GM12878 (cell line): ENCODE data around the gene LMF1. TPM values are rescaled to one million over a fixed set of nuclear protein-coding genes. Genes with fewer than 3 reads are reported as not detected.

Source experiments
- ATAC-seq: fragments of 200-7000 bp; cut with Tn5 transposase; 3 replicates; pipeline ENCODE4 v1.9.1; 2020; ENCODE audit warnings: mild to moderate bottlenecking, moderate library complexity
- BruUV-seq: library from RNA; stranded (reverse); fragments of 400-500 nt; replicated peaks from 2 replicates; lab custom pipeline; 2021; lab: Mats Ljungman, UMichigan
- CTCF ChIA-PET: fragments of 300-600 bp; sonication (Branson Sonifier 250); formaldehyde crosslinking; extraction: SDS; loops from one replicate; lab custom pipeline; 2021; ENCODE audit warnings: inconsistent platforms; lab: Yijun Ruan, JAX
- POLR2A ChIA-PET: fragments of 350-600 bp; formaldehyde crosslinking; extraction: SDS; loops from one replicate; lab custom pipeline; 2021; ENCODE audit warnings: inconsistent platforms; lab: Charles Lee
- RAD21 ChIA-PET: fragments of 300-600 bp; sonication (Branson Sonifier 250); formaldehyde crosslinking; loops from one replicate; lab custom pipeline; 2023; ENCODE audit warnings: antibody characterized with exemption; ENCODE audit not compliant: unreplicated experiment; lab: Charles Lee
- SMC1A ChIA-PET: fragments of 300-600 bp; sonication (Branson Sonifier 250); formaldehyde crosslinking; loops from one replicate; lab custom pipeline; 2023; ENCODE audit not compliant: unreplicated experiment, uncharacterized antibody; lab: Charles Lee
- DNase-seq: peaks from one replicate; pipeline ENCODE4 v3.0.0-alpha.2; 2011; ENCODE audit warnings: low read depth, low spot score
- FAIRE-seq: peaks from 3 replicates; lab custom pipeline; 2011; peaks lifted over from hg19 to GRCh38; lab: Jason Lieb, UNC
- H2AFZ ChIP-seq: 2 replicates; pipeline ENCODE4 v1.6.0; 2011; ENCODE audit warnings: low read depth, low read length, control low read depth; ENCODE audit not compliant: control insufficient read depth
- H3K27ac ChIP-seq: 2 replicates; pipeline ENCODE4 v1.5.1; 2011; ENCODE audit warnings: control low read depth; ENCODE audit not compliant: control insufficient read depth, insufficient read depth
- H3K27me3 ChIP-seq, 2 experiments: replicated peaks in 1 of 2; 2 replicates each; pipeline versions ENCODE4 v1.6.0 to v1.6.1; 2011; ENCODE audit warnings: low read length in 1 of 2; ENCODE audit not compliant: control insufficient read depth in 2 of 2, insufficient read depth in 2 of 2
- H3K36me3 ChIP-seq, 2 experiments: 2 replicates each; pipeline ENCODE4 v1.5.1; 2011; ENCODE audit warnings: low read length in 1 of 2; ENCODE audit not compliant: control insufficient read depth in 2 of 2, insufficient read depth in 2 of 2
- H3K4me1 ChIP-seq: 2 replicates; pipeline ENCODE4 v1.6.1; 2011; ENCODE audit warnings: mild to moderate bottlenecking, low read length, moderate library complexity, mixed read lengths; ENCODE audit not compliant: control insufficient read depth, insufficient read depth
- H3K4me2 ChIP-seq: 2 replicates; pipeline ENCODE4 v1.6.0; 2011; ENCODE audit warnings: control low read depth; ENCODE audit not compliant: control insufficient read depth, insufficient read depth
- H3K4me3 ChIP-seq: fragments of 200-600 bp; sonication (generic); 2 replicates; pipeline ENCODE4 v1.5.1; 2016
- H3K79me2 ChIP-seq: 2 replicates; pipeline ENCODE4 v1.6.0; 2011; ENCODE audit warnings: low read length; ENCODE audit not compliant: control insufficient read depth, insufficient read depth
- H3K9ac ChIP-seq: 2 replicates; pipeline ENCODE4 v1.8.0; 2011; ENCODE audit warnings: low read length, control low read depth, mixed read lengths; ENCODE audit not compliant: control insufficient read depth, insufficient read depth
- H3K9me3 ChIP-seq: replicated peaks from 3 replicates; pipeline ENCODE4 v1.5.1; 2011; ENCODE audit warnings: mild to moderate bottlenecking, low read length; ENCODE audit not compliant: control insufficient read depth, insufficient read depth
- H4K20me1 ChIP-seq: 2 replicates; pipeline ENCODE4 v1.6.0; 2011; ENCODE audit not compliant: control insufficient read depth, insufficient read depth
- EP300 ChIP-seq, 2 experiments: fragments of 150-350 bp in 1 of 2; IDR thresholded peaks; 2 replicates each; pipeline ENCODE4 v1.6.1; 2011 to 2012; ENCODE audit warnings: low read depth in 2 of 2, low read length in 2 of 2, borderline replicate concordance in 1 of 2, improper control_type of control experiment in 1 of 2, inconsistent platforms in 1 of 2; ENCODE audit not compliant: control insufficient read depth in 1 of 2
- JUND ChIP-seq: IDR thresholded peaks from 2 replicates; pipeline ENCODE4 v1.6.1; 2012; ENCODE audit warnings: low read depth, mild to moderate bottlenecking, low read length, improper control_type of control experiment, moderate library complexity
- MYC ChIP-seq: IDR thresholded peaks from 2 replicates; pipeline ENCODE4 v1.6.1; 2011; ENCODE audit warnings: mild to moderate bottlenecking, low read length, moderate library complexity, inconsistent platforms; ENCODE audit not compliant: insufficient read depth, insufficient replicate concordance, insufficient read length, severe bottlenecking
- PAX5 ChIP-seq: IDR thresholded peaks from 2 replicates; pipeline ENCODE4 v1.6.1; 2011; ENCODE audit warnings: low read depth, low read length, borderline replicate concordance
- RBBP5 ChIP-seq: fragments of 200-600 bp; sonication (generic); conservative IDR thresholded peaks from 2 replicates; pipeline ENCODE4 v1.6.1; 2016
- RFX5 ChIP-seq: IDR thresholded peaks from 2 replicates; pipeline ENCODE4 v1.6.1; 2011; ENCODE audit warnings: low read depth, low read length, improper control_type of control experiment
- SIX5 ChIP-seq: IDR thresholded peaks from 2 replicates; pipeline ENCODE4 v1.6.1; 2011; ENCODE audit warnings: mild to moderate bottlenecking, low read depth, low read length, moderate library complexity; ENCODE audit not compliant: severe bottlenecking
- SMAD1 ChIP-seq: fragments of 450-650 bp; IDR thresholded peaks from 2 replicates; pipeline ENCODE4 v1.6.1; 2018; ENCODE audit warnings: mild to moderate bottlenecking, low read depth; ENCODE audit not compliant: partially characterized antibody
- SPI1 ChIP-seq: IDR thresholded peaks from 2 replicates; pipeline ENCODE4 v1.6.1; 2011; ENCODE audit warnings: low read depth, mild to moderate bottlenecking, low read length, moderate library complexity, borderline replicate concordance; ENCODE audit not compliant: insufficient read depth
- TARDBP ChIP-seq: IDR thresholded peaks from 2 replicates; pipeline ENCODE4 v1.6.1; 2016; ENCODE audit warnings: borderline replicate concordance
- ZBED1 ChIP-seq: IDR thresholded peaks from 2 replicates; pipeline ENCODE4 v1.6.1; 2016; ENCODE audit warnings: borderline replicate concordance
- WGBS: methylation state at CpG from one replicate; pipeline ENCODE4 v1.1.6; 2016; ENCODE audit warnings: low lambda C conversion rate; ENCODE audit not compliant: insufficient replicate concordance, insufficient coverage; ENCODE audit errors: missing lambda C conversion rate; 5-methylcytosine and 5-hydroxymethylcytosine counted together
- in situ Hi-C: fragments of 300-500 bp; cut with MboI; formaldehyde crosslinking; loops from 9 replicates; pipeline ENCODE4 v1.14.3; 2018; ENCODE audit warnings: mixed read lengths
- intact Hi-C: fragments of 100-400 bp; cut with micrococcal nuclease; formaldehyde crosslinking; loops from one replicate; pipeline ENCODE4 v1.14.2; 2022; ENCODE audit not compliant: unreplicated experiment
- polyA plus RNA-seq, 11 experiments: library from polyadenylated mRNA; depleted of rRNA in 4 of 11; unstranded in 6 of 11; stranded (reverse) in 5 of 11; fragments of >200 nt; fragmentation: Nextera tagmentation in 4 of 11; fragmentation: Illumina TruSeq in 1 of 11; extraction: Ambion mirVana in 4 of 11; extraction: Trizol in 1 of 11; gene quantifications; 1 replicate in 1 of 11; 2 replicates in 10 of 11; pipeline versions ENCODE4 v1.2.1 to v1.2.3, GENCODE V29; 2011 to 2016; ENCODE audit warnings: inconsistent platforms in 2 of 11, missing spikeins in 2 of 11, low read depth in 1 of 11
- total RNA-seq, 4 experiments: library from RNA; depleted of rRNA in 3 of 4; stranded (reverse); fragments of >200 nt in 3 of 4; fragmentation: Illumina TruSeq in 1 of 4; extraction: Trizol in 1 of 4; gene quantifications; 2 replicates each; pipeline versions ENCODE4 v1.2.1 to v1.2.3, GENCODE V29; 2013 to 2021

Gene LMF1
- total and polyA plus RNA-seq, 10 of the 15 experiments (the other 5 are each of a cell fraction or from before 2014, with no cell fraction given): 0.18 to 3.2 (median 1.4) TPM; not detected in 1

DNA sequence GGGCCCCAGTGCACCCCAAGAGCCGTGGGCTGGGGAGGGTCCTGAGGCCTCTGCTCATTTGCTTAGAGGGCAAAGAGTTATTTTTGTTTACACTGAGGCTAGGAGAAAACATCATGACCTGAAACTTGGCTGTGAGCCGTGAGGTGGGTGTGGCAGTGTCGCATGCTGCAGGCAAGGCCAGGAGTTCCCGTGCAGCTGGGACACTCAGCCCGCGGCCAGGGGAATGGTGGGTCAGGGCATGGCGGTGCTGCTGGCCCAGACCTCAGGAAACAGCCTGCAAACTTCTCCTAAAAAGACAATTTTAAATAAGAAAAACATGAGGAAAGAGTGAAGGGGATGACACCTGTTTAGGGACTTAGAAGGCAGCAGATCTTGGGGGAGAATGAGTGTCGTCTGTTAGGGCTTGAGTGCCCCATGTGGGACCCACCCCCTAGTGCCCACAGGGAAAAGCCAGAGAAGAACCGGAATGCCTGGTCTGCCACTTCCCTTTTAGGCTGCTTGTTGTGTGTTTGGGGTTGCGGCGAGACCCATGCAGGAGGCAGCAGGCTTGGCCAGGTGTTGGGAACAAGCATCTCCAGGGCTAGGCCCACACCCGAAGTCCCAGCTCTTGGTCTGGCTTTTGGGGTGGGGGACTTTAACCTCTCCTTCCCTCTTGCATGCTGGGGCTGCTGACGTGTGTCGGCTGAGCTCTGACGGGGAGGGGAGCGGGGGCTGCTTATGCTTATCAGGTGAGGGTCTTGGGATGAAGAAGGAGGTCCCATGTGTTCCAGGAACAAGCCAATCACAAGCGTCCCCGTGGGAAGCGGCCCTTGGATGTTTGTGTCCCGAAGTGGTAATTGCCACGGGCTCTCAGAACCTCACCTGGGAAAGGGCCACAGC, 89.3 kb downstream of the LMF1 start (continued):
- no peak for TF ChIP-seq SMAD1
- no peak for TF ChIP-seq EP300 (IDR thresholded peaks at IDR 0.05; ENCODE audit: borderline replicate concordance in 1 of 2, control insufficient read depth in 1 of 2, low read depth in 2 of 2, low read length in 2 of 2)
- no peak for TF ChIP-seq ZBED1
- no peak for TF ChIP-seq MYC
- no peak for TF ChIP-seq SIX5

GRCh38 chr16:880471-881171, 90.2 kb downstream of the LMF1 start:
- POLR2A ChIA-PET: no interaction called here

More at GRCh38 chr16:880471-881171, 90.2 kb downstream of the LMF1 start:
- no peak overlapping the region for H3K4me3 ChIP-seq
- intact Hi-C loops (no loop called here), in situ Hi-C loops (no loop called here)
- ChIA-PET CTCF (no interaction called here), SMC1A (no interaction called here), RAD21 (no interaction called here)
- H2AFZ ChIP-seq: no peak overlapping the region
- 48% methylated on average over 21 of the region's 23 CpGs for WGBS
- H3K4me1 ChIP-seq: peaks cover 4% of the 10 kb centered on the region; the same call in 1 of the 2 replicates
- H3K9ac ChIP-seq: no peak overlapping the region
- no peak overlapping the region for H3K4me2 ChIP-seq
- no peaks in the 10 kb centered on the region; the same call in 1 of the 3 replicates for H3K9me3 ChIP-seq
- H4K20me1 ChIP-seq: no peaks in the 10 kb centered on the region
- H3K27me3 ChIP-seq: no peaks in the 10 kb centered on the region
- BruUV-seq: no TSS peak
- DNase-seq: no peak
- no peaks in the 10 kb centered on the region for H3K36me3 ChIP-seq
- H3K79me2 ChIP-seq: no peaks in the 10 kb centered on the region
- no peak for ATAC-seq
- no peak for FAIRE-seq
- no peak overlapping the region for H3K27ac ChIP-seq
- no peak for TF ChIP-seq RFX5
- no peak for TF ChIP-seq TARDBP
- no peak for TF ChIP-seq JUND
- TF ChIP-seq SPI1: no peak
- no peak for TF ChIP-seq RBBP5
- no peak for TF ChIP-seq PAX5
- TF ChIP-seq, all 136 proteins: peak for 0
